Fibroblast of skin of abdomen (primary cell): ENCODE measurements around the gene ZNF652.
"Not testable (repeated sequence)": the region's sequence is repeated elsewhere in the genome, so short reads cannot be mapped to it uniquely, and the experiment has no call there.

ENCODE experiments used
- DNase-seq: peaks from one replicate; pipeline ENCODE4 v3.0.0-alpha.2; 2013

ZNF652 gene

DNA sequence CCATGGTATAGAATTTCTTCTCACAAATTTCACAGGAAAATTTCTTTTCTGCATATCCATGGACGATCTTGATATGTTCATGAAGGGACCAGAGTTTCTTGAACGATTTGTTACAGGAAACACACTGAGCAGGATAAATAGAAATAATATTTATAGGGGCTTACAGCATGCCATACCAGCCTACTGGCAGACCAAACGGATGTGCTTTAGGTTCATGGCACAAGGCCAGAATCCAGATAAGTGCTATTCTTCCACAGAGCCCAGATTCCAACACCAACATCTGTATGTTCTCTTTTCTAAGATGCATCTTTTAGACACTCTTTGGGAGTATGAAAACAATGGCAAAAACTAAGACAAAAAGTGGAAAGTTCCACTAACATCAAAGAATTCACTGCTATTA lies 49.3 kb downstream of the ZNF652 start:
- DNase-seq = no peak

- DNase-seq = no peak
These were observed 62.1 kb downstream of the ZNF652 start for GRCh38 chr17:49299996-49300395.

DNA sequence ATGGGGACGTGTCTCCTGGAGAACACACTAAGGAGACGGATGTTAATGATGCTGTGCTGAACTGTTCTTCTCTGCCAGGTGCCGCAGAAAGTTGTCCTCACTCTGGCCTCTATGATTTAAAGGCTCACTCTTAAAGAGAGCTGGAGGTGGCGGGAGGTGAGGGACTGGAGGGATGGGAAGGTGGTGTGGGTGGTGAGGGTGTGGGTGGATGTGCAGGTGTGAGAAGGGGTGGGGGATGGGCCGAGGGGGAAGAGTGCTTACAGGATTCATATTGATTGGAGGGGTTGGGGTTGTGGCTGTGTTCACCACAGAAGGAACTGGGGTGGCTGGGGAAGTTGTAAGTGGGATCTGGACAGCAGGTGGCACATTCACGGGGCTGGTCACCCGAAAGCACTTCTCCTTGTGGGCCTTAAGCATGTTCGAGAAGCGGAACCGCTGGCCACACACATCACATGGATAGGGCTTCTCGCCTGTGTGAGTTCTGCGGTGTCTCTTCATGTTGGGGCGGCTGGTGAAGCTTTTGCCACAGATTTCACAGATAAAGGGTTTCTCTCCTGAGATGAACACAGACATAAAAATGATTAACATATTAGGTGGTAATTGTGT lies 63.6 kb downstream of the ZNF652 start:
- no peak for DNase-seq

DNA sequence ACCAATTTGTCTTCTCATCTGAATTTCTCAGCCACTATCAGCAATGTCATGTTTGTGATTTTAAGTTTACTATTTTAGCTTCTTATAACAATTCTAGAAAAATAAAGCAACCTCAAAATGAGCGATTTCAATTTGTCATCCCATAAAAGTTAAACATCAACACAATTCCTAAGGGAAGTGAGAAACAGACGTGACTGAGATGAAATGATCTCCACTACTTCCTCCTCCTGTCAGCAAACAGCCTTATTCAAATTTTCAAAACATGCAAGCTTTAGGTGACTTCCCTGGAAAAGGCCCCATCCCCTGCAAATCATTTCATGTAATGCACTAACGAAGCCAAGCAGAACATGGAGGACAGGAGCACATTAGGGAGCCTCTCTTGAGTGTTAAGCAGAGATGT lies 64.9 kb downstream of the ZNF652 start:
- DNase-seq = no peak

DNA sequence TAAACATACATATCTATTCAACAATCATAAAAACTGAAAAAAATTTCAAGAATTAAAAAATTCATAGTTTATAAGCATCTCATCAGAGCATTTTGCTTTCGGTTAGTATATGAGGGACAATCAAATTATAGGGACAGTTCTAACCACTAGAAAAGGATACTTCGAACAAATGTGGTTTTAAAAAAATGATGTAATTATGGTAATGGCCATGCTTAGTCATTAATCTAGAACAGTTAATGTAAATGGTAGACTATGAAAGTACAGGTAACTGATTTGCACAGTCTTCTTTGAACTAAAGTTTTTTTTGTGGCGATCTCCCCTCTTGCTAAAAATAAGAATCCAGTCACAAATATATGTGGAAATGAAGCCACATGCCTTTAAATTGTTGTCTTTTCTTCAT lies 67.9 kb downstream of the ZNF652 start:
- no peak for DNase-seq

GRCh38 chr17:49292901-49293300 lies 69.1 kb downstream of the ZNF652 start:
- no peak for DNase-seq

DNA sequence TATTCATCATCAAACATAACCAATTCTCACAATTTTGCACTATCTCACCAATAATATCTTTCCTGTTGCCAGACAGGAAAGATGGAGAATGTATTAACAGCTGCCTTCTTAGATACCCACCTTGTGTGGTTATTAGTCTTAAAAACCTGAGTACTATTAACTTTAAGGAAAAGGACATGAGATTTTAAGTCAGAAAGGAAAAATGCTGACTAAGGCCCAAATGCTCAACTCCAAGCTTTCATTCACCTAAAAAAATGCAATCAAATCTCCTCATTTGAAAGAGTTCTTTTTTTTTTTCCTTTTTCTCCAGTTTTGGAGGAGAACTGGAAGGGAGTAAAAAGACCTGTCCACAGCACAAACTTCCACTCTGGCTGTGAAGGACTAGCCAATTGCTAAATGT lies 70.1 kb downstream of the ZNF652 start:
- DNase-seq = no peak

DNA sequence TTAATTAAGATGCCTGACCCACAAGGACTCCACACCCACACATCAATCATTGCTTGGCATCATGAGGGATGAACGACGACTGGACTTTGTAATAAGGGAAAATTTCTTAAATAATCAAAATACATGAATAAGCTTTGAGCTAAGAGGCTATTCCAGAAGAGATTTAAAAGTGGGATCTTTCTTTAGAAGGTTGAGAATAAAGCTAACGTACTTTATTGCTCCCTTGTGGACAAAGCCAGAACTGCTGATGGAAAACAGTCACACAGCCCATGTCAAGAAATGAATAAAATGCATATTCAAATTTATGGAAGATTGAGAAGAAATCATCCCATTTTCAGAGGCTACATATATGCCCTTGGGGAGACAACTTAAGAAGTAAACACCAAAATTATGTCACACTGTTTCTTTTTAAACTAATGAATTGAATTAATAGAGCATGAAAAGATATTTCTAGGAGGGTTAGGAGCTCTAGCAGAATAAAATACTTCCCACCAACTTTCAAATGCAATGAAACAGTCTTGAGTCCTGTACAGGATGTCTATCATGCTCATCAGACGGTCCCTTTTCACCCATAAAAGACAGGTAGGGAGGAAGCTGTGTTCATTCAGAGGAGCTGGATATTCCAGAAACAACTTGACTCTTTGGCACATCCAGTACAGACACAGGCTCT lies 71.2 kb downstream of the ZNF652 start:
- DNase-seq = peak; percentile 10

- no peak for DNase-seq
These were observed 73.7 kb downstream of the ZNF652 start for GRCh38 chr17:49288388-49288787.

- DNase-seq = no peak
These were observed 74.6 kb downstream of the ZNF652 start for GRCh38 chr17:49287481-49287880.

GRCh38 chr17:49286261-49286973 lies 75.6 kb downstream of the ZNF652 start:
- not testable (repeated sequence) for DNase-seq

DNA sequence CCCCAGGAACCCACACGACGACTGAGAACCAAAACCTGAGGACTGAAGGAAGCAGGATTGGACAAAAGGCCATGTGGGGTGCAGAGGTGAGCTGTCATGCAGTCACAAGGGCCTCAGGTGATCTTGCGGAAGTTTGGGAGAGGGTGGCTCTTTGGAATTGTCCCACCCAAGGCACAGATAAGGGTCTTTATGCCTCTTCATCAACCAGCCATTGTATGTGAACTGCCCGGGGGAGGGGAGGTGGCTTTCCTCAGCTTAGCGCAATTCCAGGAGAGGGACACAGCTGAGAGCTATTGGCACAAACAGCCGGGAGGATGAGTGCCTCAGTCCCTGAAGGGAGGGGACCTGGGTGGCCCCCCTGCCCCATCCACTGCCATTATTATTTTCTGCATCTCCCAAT lies 76.3 kb downstream of the ZNF652 start:
- no peak for DNase-seq

GRCh38 chr17:49280918-49281317 lies 81.1 kb downstream of the ZNF652 start:
- DNase-seq = no peak

DNA sequence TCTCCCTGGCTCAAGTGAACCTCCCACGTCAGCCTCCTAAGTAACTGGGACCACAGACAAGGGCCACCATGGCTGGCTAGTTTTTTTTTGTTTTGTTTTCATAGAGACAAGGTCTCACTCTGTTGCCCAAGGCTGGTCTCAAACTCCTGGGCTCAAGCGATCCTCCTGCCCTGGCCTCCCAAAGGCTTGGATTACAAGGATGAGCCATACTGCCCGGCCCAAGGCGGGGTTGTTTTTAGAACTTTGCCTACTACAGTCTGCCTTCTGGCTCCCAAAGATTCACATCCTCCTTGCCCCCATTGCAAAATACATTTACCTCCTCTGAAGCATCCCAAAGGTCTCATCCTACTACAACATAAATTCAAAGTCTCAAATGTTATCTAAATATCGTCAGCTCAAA lies 82.0 kb downstream of the ZNF652 start:
- DNase-seq = no peak

DNA sequence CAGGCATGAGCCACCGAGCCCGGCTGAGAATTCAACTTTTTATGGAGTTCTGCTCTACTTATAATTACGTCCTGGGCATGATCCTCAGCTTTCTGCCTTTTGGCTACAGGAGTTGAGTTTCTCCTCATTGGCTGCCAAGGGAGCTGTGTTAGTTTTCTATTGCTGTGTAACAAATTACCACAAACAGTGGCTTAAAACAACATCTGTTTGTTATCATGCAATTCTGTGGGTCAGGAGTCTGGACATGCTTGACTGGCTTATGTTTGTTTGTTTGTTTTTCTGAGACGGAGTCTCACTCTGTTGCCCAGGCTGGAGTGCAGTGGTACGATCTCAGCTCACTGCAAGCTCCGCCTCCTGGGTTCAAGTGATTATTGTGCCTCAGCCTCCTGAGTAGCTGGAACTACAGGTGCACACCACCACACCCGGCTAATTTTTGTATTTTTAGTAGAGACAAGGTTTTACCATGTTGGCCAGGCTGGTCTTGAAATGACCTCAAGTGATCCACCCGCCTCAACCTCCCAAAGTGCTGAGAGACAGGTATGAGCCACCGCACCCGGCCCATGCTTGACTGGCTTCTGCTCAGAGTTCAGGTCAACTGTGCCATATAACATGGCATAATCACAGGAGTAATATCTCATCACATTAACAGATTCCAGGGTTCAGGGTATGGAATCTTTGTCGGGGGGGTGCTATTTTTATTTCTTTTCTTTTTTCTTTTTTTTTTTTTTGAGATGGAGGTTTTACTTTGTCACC lies 82.6 kb downstream of the ZNF652 start:
- not testable (repeated sequence) for DNase-seq

GRCh38 chr17:49278076-49278475 lies 84.0 kb downstream of the ZNF652 start:
- DNase-seq = no peak

GRCh38 chr17:49277638-49278037 lies 84.4 kb downstream of the ZNF652 start:
- DNase-seq = no peak

DNA sequence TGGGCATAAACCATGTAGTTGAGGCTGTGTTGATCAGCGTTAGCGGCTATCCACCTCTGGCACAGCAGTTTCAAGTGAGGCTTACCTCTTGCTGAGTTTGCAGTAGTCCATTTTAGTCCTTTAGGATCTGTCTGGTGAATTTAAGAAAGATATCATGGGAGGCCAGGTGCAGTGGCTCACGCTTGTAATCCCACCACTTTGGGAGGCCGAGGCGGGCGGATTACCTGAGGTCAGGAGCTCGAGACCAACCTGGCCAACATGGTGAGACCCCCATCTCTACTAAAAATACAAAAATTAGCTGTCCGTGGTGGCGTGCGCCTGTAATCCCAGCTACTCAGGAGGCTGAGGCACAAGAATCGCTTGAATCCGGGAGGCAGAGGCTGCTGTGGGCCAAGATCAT lies 86.1 kb downstream of the ZNF652 start:
- not testable (repeated sequence) for DNase-seq

- DNase-seq = no peak
These were observed 92.7 kb downstream of the ZNF652 start for GRCh38 chr17:49269356-49269755.

- DNase-seq = no peak
These were observed 94.1 kb downstream of the ZNF652 start for GRCh38 chr17:49267912-49268311.

GRCh38 chr17:49266233-49266632 lies 95.8 kb downstream of the ZNF652 start:
- DNase-seq = no peak

- DNase-seq = not testable (repeated sequence)
These were observed 100.5 kb downstream of the ZNF652 start for GRCh38 chr17:49261540-49261939.

GRCh38 chr17:49260817-49261291 lies 101.2 kb downstream of the ZNF652 start:
- DNase-seq = no peak
